HG02759 (cell line): Measurements from ENCODE around the gene ACBD5.
"Not testable (repeated sequence)": the region's sequence is repeated elsewhere in the genome, so short reads cannot be mapped to it uniquely, and the experiment has no call there.

Experiments
- ATAC-seq: cut with Tn5 transposase; IDR thresholded peaks from one replicate; pipeline ENCODE4 v1.9.1; 2021; ENCODE audit warnings: mild to moderate bottlenecking, moderate library complexity; ENCODE audit not compliant: unreplicated experiment

The ACBD5 gene

GRCh38 chr10:27240212-27241009 is at the start of gene ACBD5:
Gene ACBD5 (minus strand): TSS chr10:27240797. CDS start chr10:27240688, 109 bp downstream.
- peak; percentile 50 for ATAC-seq

- no peak for ATAC-seq
Observed at GRCh38 chr10:27285093-27285492, 44.5 kb upstream of the ACBD5 start.

- ATAC-seq = no peak
Observed at GRCh38 chr10:27276581-27276980, 36.0 kb upstream of the ACBD5 start.

DNA sequence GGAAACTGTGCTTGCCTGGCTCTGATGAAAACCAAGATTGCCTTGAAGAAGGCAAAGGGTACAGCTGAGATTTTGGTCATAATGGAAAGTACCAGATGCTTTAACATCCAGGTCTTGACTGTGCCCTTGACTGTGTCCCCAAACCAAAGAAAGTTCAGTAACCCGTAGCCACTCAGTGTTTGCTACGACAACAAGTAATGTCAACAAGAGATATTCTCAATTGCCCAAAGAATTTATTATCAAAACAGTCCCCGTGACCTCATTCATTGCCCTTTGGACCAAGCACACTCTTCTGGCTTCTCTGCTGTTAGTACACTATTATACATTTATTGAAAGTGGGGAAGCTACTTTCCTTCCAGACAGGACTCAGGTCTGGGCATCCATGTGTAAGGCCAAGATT is 25.4 kb upstream of the ACBD5 start:
- not testable (repeated sequence) for ATAC-seq

DNA sequence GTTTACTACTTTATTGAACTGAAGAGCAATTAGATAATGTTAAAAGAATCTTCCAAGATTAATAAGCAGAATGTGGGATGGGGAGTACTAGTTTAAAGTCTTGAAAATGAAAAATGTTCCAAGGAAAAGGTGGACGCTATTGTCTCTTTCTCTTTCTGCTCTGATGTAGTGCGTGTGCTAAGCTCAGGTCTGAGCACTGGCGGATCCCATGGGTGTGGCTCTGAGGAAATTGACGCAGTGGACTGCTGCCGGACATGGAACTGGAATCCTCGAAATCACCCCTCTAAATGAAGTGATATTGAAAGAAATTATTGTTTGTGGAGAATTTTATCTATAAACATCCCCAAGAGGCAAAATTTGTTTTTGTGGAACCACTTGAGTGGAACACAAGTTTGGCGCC is 22.2 kb upstream of the ACBD5 start:
- ATAC-seq = not testable (repeated sequence)

DNA sequence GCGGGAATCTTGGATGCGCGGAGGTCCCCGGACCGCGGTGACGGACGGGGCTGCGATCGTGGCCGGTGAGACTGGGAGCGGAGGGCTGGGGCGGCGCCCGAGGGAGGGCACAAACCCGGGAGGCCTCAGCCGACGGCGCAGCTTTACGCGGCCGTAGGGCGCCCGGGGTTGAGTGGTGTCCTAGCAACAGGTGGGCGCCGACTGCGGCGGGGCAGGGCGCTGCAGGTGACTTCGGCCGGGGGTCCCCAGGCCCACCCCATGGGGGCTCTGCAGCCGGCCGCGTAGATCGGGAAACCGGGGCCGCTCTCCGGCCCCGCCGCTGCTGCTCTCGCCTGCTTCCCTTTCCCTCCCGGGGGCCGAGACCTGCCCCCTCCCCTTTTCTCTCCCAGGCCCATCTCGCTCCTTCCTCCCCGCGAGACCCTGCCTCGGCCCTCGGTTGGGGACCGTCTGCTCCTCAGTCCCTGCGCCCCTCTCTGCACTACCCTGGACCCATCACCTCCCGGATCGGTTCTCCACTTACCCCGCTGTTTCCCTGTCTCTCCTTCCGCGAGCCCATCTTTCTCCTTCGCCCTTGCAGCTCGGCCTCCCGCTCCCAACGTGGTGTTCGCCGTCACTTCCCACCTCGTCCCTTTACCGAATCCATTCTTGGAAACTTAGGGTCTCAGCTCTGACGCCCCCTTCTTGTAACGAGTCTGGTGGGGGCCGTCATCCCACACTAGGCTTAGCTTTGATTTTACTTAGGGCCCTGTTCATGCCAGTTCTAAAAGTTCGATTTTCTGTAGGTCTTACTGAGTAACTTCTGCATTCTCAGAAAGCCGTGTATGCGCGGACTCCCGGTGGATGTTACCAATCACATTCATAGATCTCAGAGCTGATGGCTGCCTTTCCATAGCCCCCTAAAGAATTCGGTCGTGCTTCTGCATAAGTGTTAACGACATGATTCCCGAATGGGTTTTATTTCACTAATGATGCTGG is 18.5 kb upstream of the ACBD5 start:
- ATAC-seq = peak; percentile 78

- no peak for ATAC-seq
Observed at GRCh38 chr10:27258492-27258837, 17.9 kb upstream of the ACBD5 start.

DNA sequence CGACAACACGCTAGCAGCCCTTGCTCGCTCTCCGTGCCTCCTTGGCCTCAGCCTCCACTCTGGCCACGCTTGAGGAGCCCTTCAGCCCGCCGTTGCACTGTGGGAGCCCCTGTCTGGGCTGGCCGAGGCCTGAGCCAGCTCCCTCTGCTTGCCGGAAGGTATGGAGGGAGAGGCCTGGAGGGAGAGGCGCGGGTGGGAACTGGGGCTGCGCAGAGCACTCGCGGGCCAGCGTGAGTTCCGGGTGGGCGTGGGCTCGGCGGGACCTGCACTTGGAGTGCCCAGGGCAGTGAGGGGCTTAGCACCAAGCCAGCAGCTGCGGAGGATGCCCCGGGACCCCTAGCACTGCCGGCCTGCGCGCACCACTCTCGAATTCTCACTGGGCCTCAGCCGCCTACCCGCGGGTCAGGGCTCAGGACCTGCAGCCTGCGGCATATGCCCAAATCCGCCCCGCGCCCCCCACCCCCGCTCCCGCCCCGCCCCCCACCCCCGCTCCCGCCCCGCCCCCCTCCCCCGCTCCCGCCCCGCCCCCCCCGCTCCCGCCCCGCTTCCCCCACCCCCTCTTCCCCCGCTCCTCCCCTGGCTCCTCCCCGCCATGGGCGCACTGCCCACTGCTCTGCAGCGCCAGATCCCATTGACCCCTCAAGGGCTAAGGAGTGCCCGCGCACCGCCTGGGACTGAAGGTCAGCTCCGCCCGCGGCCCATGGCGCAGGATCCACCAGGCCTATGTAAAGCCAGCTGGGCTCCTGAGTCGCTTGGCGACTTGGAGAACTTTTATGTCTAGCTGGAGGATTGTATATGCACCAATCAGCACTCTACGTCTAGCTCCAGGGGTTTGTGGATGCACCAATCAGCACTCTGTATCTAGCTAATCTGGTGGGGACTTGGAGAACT is 15.9 kb upstream of the ACBD5 start:
- ATAC-seq = no peak

- ATAC-seq = no peak
Observed at GRCh38 chr10:27253576-27253975, 13.0 kb upstream of the ACBD5 start.

DNA sequence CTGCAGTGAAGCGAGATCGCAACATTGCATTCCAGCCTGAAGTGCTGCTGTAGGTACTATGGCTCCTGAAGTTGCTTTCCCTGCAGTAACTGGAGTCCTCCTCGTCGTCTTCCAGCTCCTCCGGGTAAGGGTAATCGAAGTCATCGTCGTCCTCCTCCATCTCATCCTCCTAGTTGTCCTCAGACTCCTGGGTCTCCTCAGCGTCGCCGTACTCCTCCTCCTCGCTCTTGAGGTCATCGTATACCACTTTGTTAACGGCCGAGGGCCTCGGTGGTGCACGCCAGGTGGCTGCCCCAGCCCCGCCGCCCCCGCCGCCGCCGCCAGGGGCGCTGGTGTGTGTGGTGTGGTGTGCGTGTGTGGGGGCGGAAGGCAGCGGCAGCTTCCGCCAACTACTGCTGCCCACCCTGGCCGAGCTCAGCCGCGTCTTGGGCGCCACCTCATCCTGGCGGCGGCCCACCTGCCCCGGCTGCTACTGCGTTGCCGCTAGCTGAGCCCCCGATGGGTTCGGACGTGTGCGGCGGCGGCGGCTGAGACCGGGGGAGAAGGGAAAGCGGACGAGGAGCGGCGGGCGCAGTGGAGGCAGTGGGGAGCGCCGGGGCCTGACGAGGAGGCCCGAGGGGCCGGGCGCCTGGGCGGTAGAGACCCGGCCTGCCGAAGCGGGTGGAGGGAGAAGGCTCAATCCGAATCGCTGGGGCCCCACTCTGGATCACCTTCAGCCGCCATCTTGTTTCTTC is 11.8 kb upstream of the ACBD5 start:
- peak; percentile 99 for ATAC-seq

DNA sequence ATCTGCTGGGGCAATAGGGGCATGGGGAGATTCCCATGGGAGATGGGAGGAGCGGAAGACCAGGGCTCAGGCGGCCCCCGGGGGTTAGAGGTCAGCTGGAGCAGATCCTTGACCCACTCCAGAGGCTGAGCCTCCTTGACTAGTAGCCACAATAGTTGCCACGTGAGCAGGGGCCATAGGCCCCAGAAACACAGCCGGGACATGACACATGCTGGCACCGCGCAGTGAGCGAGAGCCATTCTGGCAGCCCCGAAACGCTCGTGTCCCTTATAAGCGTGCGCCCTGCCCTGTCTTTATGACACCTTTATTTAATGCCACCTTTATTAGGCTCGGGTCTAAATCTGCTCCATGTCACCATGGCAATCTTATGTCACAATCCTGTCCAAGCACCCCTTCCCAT is 11.0 kb upstream of the ACBD5 start:
- no peak for ATAC-seq

- no peak for ATAC-seq
Observed at GRCh38 chr10:27248215-27248614, 7.6 kb upstream of the ACBD5 start.

DNA sequence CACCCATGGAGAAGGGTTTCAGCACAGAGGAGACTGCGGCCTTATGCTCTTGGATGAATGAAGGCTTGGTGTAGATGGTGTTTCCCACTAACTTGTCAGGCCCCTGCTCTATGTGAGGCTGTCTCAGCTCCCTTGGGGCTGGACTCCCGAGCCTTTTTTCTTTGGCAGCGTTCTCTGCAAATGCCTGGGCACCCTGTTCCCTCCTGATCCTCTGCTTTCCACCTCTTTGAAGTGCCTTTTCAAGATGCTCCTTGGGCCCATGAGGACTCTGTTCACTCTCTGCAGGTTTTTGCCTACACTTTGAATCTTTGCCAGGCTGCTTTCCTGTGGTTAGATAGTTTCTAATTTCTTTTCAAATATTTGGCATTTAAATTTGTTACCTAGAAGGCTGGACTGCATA is 6.8 kb upstream of the ACBD5 start:
- no peak for ATAC-seq

DNA sequence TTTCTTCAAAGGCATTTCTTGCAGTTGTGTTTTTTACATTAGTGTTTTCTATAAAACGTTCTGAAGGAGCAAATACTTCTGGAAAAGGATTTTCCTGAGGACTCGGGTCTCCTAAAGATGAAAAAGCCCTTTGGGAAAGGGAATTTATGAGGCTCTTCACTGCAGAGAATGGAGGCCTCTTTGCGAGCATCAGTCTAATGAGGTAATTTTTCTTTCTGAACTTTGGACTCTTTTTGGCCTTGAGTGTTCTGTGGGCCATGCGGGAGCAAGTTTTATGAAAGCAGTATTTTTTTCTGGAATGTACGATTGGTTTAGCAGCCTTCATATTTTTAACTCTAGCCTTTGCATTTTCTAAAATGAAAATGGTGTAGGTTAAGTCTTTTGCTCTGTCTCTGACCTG is 6.4 kb upstream of the ACBD5 start:
- no peak for ATAC-seq

GRCh38 chr10:27245836-27246235 is 5.2 kb upstream of the ACBD5 start:
- ATAC-seq = no peak

GRCh38 chr10:27244976-27245375 is 4.4 kb upstream of the ACBD5 start:
- no peak for ATAC-seq

DNA sequence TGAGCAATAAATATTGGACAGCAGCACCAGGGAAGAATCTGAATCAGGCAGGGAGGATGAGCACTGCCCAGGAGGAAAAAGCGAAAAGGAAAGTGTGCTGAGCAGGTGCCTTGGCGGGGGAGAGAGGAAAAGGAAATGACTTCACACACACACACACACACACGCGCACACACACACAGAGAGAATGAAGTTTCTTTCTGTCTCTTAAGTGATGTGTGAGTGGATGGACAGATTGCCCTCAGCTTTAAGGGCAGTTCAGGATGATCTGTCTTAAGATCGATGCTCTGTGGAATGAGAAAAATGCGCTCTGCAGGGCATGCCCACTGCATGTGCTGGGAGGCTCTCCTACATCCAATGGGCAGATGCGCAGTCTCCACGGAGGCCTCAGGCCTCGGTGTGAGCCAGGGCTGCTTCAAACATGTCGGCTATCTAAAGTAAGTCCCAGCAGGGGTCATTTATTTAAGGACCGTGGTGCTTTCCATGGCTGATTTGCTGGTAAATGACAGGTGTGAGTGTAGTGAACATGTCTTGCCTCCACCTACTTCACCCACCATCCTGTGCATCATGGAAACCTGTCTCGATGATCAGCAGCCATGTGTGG is 2.5 kb upstream of the ACBD5 start:
- ATAC-seq = peak; percentile 34

GRCh38 chr10:27242473-27242950 is 1.9 kb upstream of the ACBD5 start:
- ATAC-seq = no peak

GRCh38 chr10:27241652-27242472 is 1.3 kb upstream of the ACBD5 start:
- peak; percentile 65 for ATAC-seq
